Naive thymus-derived CD4-positive, alpha-beta T cell (primary cell): ENCODE data around the gene GNB5. TPM values are rescaled to one million over a fixed set of nuclear protein-coding genes. Genes with fewer than 3 reads are reported as not detected.
A peak's percentile ranks its signal among the peaks of the same experiment; 100 is the strongest.
"Not testable (repeated sequence)": the region's sequence is repeated elsewhere in the genome, so short reads cannot be mapped to it uniquely, and the experiment has no call there.

Experiments
- ATAC-seq: fragments of 150-1000 bp; cut with Tn5 transposase; 2 replicates; pipeline ENCODE4 v1.10.0; 2021; ENCODE audit warnings: mild to moderate bottlenecking, moderate library complexity
- CTCF ChIA-PET: fragments of 350-600 bp; sonication (Branson Sonifier 250); formaldehyde crosslinking; loops from one replicate; lab custom pipeline; 2021; ENCODE audit warnings: antibody characterized with exemption; lab: Charles Lee
- POLR2A ChIA-PET: fragments of 350-600 bp; sonication (Branson Sonifier 250); formaldehyde crosslinking; loops from one replicate; lab custom pipeline; 2021; ENCODE audit warnings: antibody characterized with exemption, inconsistent platforms; lab: Charles Lee
- DNase-seq, 9 donors: peaks; one replicate each; pipeline versions ENCODE4 v3.0.0 to v3.0.0-alpha.2; 2020 to 2022; ENCODE audit warnings: mixed read lengths in 1 of 9
- H3K27ac ChIP-seq: one replicate; pipeline ENCODE4 v1.7.0; 2013; ENCODE audit warnings: mild to moderate bottlenecking, low read depth, low read length, moderate library complexity
- H3K27me3 ChIP-seq, 2 donors: one replicate each; pipeline ENCODE4 v1.7.0; 2013; ENCODE audit warnings: low read length in 2 of 2, mild to moderate bottlenecking in 2 of 2, moderate library complexity in 2 of 2; ENCODE audit not compliant: control insufficient read depth in 2 of 2, insufficient read depth in 2 of 2
- H3K36me3 ChIP-seq, 3 experiments: 1 replicate in 2 of 3; 2 replicates in 1 of 3; pipeline ENCODE4 v1.7.0; 2013; ENCODE audit warnings: low read length in 3 of 3, mild to moderate bottlenecking in 3 of 3, moderate library complexity in 1 of 3; ENCODE audit not compliant: insufficient read depth in 3 of 3, control insufficient read depth in 2 of 3
- H3K4me1 ChIP-seq, 2 donors: one replicate each; pipeline ENCODE4 v1.7.0; 2013; ENCODE audit warnings: low read length in 2 of 2, mild to moderate bottlenecking in 2 of 2, moderate library complexity in 1 of 2; ENCODE audit not compliant: control insufficient read depth in 2 of 2, insufficient read depth in 2 of 2
- H3K4me3 ChIP-seq: 2 replicates; pipeline ENCODE4 v1.7.0; 2013; ENCODE audit warnings: mild to moderate bottlenecking, low read length
- H3K9me3 ChIP-seq, 3 experiments: 1 replicate in 2 of 3; 2 replicates in 1 of 3; pipeline ENCODE4 v1.7.0; 2013; ENCODE audit warnings: low read length in 3 of 3; ENCODE audit not compliant: control insufficient read depth in 2 of 3
- H3K27ac Mint-ChIP-seq, 9 donors: one replicate each; pipeline ENCODE4 v1.8.0; 2020 to 2022; ENCODE audit warnings: mixed read lengths in 9 of 9, mild to moderate bottlenecking in 8 of 9, moderate library complexity in 5 of 9, inconsistent platforms in 2 of 9
- H3K27me3 Mint-ChIP-seq, 5 donors: one replicate each; pipeline ENCODE4 v1.8.0; 2021 to 2022; ENCODE audit warnings: mixed read lengths in 5 of 5, mild to moderate bottlenecking in 1 of 5
- H3K36me3 Mint-ChIP-seq, 5 donors: one replicate each; pipeline ENCODE4 v1.8.0; 2020 to 2022; ENCODE audit warnings: mixed read lengths in 5 of 5, mild to moderate bottlenecking in 3 of 5, inconsistent platforms in 1 of 5
- H3K4me1 Mint-ChIP-seq, 7 donors: one replicate each; pipeline ENCODE4 v1.8.0; 2020 to 2022; ENCODE audit warnings: mixed read lengths in 7 of 7, mild to moderate bottlenecking in 3 of 7, inconsistent platforms in 1 of 7
- H3K4me3 Mint-ChIP-seq, 10 donors: one replicate each; pipeline ENCODE4 v1.8.0; 2020 to 2022; ENCODE audit warnings: mild to moderate bottlenecking in 10 of 10, mixed read lengths in 10 of 10, moderate library complexity in 6 of 10, inconsistent platforms in 2 of 10
- H3K9me3 Mint-ChIP-seq, 11 donors: one replicate each; pipeline ENCODE4 v1.8.0; 2020 to 2022; ENCODE audit warnings: mixed read lengths in 11 of 11, mild to moderate bottlenecking in 4 of 11, inconsistent platforms in 1 of 11, moderate library complexity in 1 of 11
- intact Hi-C, 2 donors: fragments of 100-400 bp; cut with micrococcal nuclease; formaldehyde crosslinking; loops; one replicate each; pipeline ENCODE4 v1.15.1; 2023
- polyA plus RNA-seq, 2 donors: library from polyadenylated mRNA; unstranded; fragments of 300-500 nt; fragmentation: Illumina TruSeq; gene quantifications; one replicate each; pipeline ENCODE4 v1.2.3, GENCODE V29; 2021
- total RNA-seq, 6 experiments: library from RNA in 5 of 6; stranded (reverse) in 5 of 6; gene quantifications; 1 replicate in 5 of 6; 2 replicates in 1 of 6; pipeline ENCODE4 v1.2.3 and lab custom pipeline; 2021 to 2026

Gene GNB5
- total and polyA plus RNA-seq, 7 experiments from 2014 or later = 35.1 to 80.0 (median 49.0) TPM

- Histone ChIP-seq H3K4me3 (no peak overlapping the region), H3K9me3 (peaks cover 0 to 4% (median 0%) of the 10 kb centered on the region in 3 experiments), H3K36me3 (no peaks in the 10 kb centered on the region), H3K27ac (no peak overlapping the region), H3K27me3 (no peaks in the 10 kb centered on the region), H3K4me1 (peaks cover 0 to 13% of the 10 kb centered on the region in 2 donors)
- no peak overlapping the region for H3K27ac Mint-ChIP-seq
- peaks cover 0 to 25% (median 10%) of the 10 kb centered on the region in 7 donors for H3K4me1 Mint-ChIP-seq
- no peak overlapping the region for H3K4me3 Mint-ChIP-seq
- no peak for DNase-seq
- H3K27me3 Mint-ChIP-seq = peaks cover 0 to 6% (median 0%) of the 10 kb centered on the region in 5 donors
- ChIA-PET CTCF (interaction anchor here (0.6 to 1.0 kb wide), 3 partner anchors 8 to 433 kb away, joined by 3 to 5 read pairs (median 4); no protein-coding TSS in a partner anchor), POLR2A (interaction anchor here (0.6 kb wide), 1 partner anchor 50 kb away, joined by 5 read pairs; no protein-coding TSS in a partner anchor)
- intact Hi-C loops = no loop called here
- no peaks in the 10 kb centered on the region for H3K36me3 Mint-ChIP-seq
- no peak for ATAC-seq
- peaks cover 0 to 2% (median 0%) of the 10 kb centered on the region in 11 donors for H3K9me3 Mint-ChIP-seq
Observed at GRCh38 chr15:52083603-52084002, 107.6 kb downstream of the GNB5 start.

GRCh38 chr15:52083037-52083359, 108.2 kb downstream of the GNB5 start:
- Mint-ChIP-seq H3K27ac (peak overlapping the region in 1 of 9 donors; percentile 40), H3K4me3 (peak overlapping the region in 1 of 10 donors; percentile 37), H3K4me1 (peaks cover 0 to 26% (median 10%) of the 10 kb centered on the region in 7 donors)
- H3K27me3 ChIP-seq, intact Hi-C loops, H3K4me3 ChIP-seq, DNase-seq, H3K27ac ChIP-seq, H3K9me3 ChIP-seq, H3K36me3 Mint-ChIP-seq, H3K36me3 ChIP-seq, H3K9me3 Mint-ChIP-seq, H3K27me3 Mint-ChIP-seq, POLR2A ChIA-PET, ATAC-seq: not testable (repeated sequence)
- CTCF ChIA-PET = interaction anchor here (0.7 to 1.0 kb wide), 2 partner anchors 9 to 160 kb away, joined by 5 read pairs; no protein-coding TSS in a partner anchor
- H3K4me1 ChIP-seq = peaks cover 0 to 13% of the 10 kb centered on the region in 2 donors

GRCh38 chr15:52082197-52083036, 108.8 kb downstream of the GNB5 start:
- Mint-ChIP-seq H3K27ac (peak overlapping the region in 1 of 9 donors; percentile 40), H3K9me3 (peaks cover 0 to 2% (median 0%) of the 10 kb centered on the region in 11 donors), H3K36me3 (no peaks in the 10 kb centered on the region), H3K4me3 (peak overlapping the region in 1 of 10 donors; percentile 37), H3K27me3 (peaks cover 0 to 7% (median 0%) of the 10 kb centered on the region in 5 donors), H3K4me1 (peaks cover 0 to 26% (median 10%) of the 10 kb centered on the region in 7 donors)
- no peaks in the 10 kb centered on the region for H3K27me3 ChIP-seq
- ChIA-PET CTCF (interaction anchor here (0.7 to 1.0 kb wide), 2 partner anchors 10 to 160 kb away, joined by 5 read pairs; no protein-coding TSS in a partner anchor), POLR2A (interaction anchor here (1.1 kb wide), 1 partner anchor 110 kb away, joined by 3 read pairs; no protein-coding TSS in a partner anchor)
- no peak overlapping the region for H3K27ac ChIP-seq
- H3K36me3 ChIP-seq = no peaks in the 10 kb centered on the region
- H3K4me3 ChIP-seq = no peak overlapping the region
- H3K9me3 ChIP-seq = peaks cover 0 to 4% (median 0%) of the 10 kb centered on the region in 3 experiments
- no peak for DNase-seq
- H3K4me1 ChIP-seq = peaks cover 0 to 13% of the 10 kb centered on the region in 2 donors
- peak; percentile 32 for ATAC-seq
- intact Hi-C loops = no loop called here

GRCh38 chr15:52080706-52081392, 110.3 kb downstream of the GNB5 start:
- ChIA-PET CTCF (interaction anchor here (0.5 to 4.1 kb wide), 7 partner anchors 33 to 265 kb away, joined by 3 to 32 read pairs (median 4); no protein-coding TSS in a partner anchor), POLR2A (interaction anchor here (1.1 to 1.4 kb wide), 2 partner anchors 62 to 108 kb away, joined by 3 read pairs; partner anchors contain the start of gene MAPK6)
- H3K36me3 ChIP-seq = no peaks in the 10 kb centered on the region
- no peaks in the 10 kb centered on the region for H3K27me3 ChIP-seq
- H3K9me3 Mint-ChIP-seq = peaks cover 0 to 2% (median 0%) of the 10 kb centered on the region in 11 donors
- H3K4me3 Mint-ChIP-seq = no peak overlapping the region
- DNase-seq (no peak), ATAC-seq (no peak)
- peaks cover 0 to 26% (median 10%) of the 10 kb centered on the region in 7 donors for H3K4me1 Mint-ChIP-seq
- H3K4me1 ChIP-seq = peaks cover 0 to 13% of the 10 kb centered on the region in 2 donors
- H3K27me3 Mint-ChIP-seq = peaks cover 0 to 7% (median 0%) of the 10 kb centered on the region in 5 donors
- H3K36me3 Mint-ChIP-seq = no peaks in the 10 kb centered on the region
- H3K27ac Mint-ChIP-seq = no peak overlapping the region
- no peaks in the 10 kb centered on the region for H3K9me3 ChIP-seq
- no peak overlapping the region for H3K4me3 ChIP-seq
- no peak overlapping the region for H3K27ac ChIP-seq
- intact Hi-C loops = no loop called here

GRCh38 chr15:52080031-52080430, 111.2 kb downstream of the GNB5 start:
- ChIA-PET POLR2A (interaction anchor here (1.4 kb wide), 1 partner anchor 61 kb away, joined by 3 read pairs; the partner anchor contains the start of gene MAPK6), CTCF (interaction anchor here (0.5 to 4.1 kb wide), 10 partner anchors 9 to 266 kb away, joined by 3 to 32 read pairs (median 4); no protein-coding TSS in a partner anchor)
- intact Hi-C loops = no loop called here
- H3K27me3 ChIP-seq = no peaks in the 10 kb centered on the region
- Mint-ChIP-seq H3K4me3 (no peak overlapping the region), H3K36me3 (no peaks in the 10 kb centered on the region), H3K27me3 (peaks cover 0 to 7% (median 0%) of the 10 kb centered on the region in 5 donors), H3K4me1 (peaks cover 0 to 26% (median 10%) of the 10 kb centered on the region in 7 donors), H3K9me3 (no peaks in the 10 kb centered on the region), H3K27ac (no peak overlapping the region)
- H3K36me3 ChIP-seq = no peaks in the 10 kb centered on the region
- no peaks in the 10 kb centered on the region for H3K9me3 ChIP-seq
- H3K27ac ChIP-seq = no peak overlapping the region
- no peak for ATAC-seq
- DNase-seq = no peak
- H3K4me1 ChIP-seq = peaks cover 0 to 13% of the 10 kb centered on the region in 2 donors
- no peak overlapping the region for H3K4me3 ChIP-seq
